H9 (cell line): ENCODE results near the gene HSPG2. TPM values are rescaled to one million over a fixed set of nuclear protein-coding genes. Genes with fewer than 3 reads are reported as not detected.

Experiments used
- DNase-seq: peaks from one replicate; pipeline ENCODE4 v3.0.0-alpha.2; 2017
- H2AFZ ChIP-seq: one replicate; pipeline ENCODE4 v1.6.1; 2013; ENCODE audit warnings: mild to moderate bottlenecking, low read length, control low read depth, moderate library complexity
- H2AK5ac ChIP-seq: 2 replicates; pipeline ENCODE4 v1.6.1; 2013; ENCODE audit warnings: low read length, control low read depth, mixed read lengths; ENCODE audit not compliant: insufficient read length
- H2BK120ac ChIP-seq: one replicate; pipeline ENCODE4 v1.6.1; 2013; ENCODE audit warnings: low read depth, mild to moderate bottlenecking, low read length, control low read depth, inconsistent platforms; ENCODE audit not compliant: poor library complexity, severe bottlenecking
- H2BK12ac ChIP-seq: 2 replicates; pipeline ENCODE4 v1.6.1; 2013; ENCODE audit warnings: low read length, control low read depth, mixed read lengths, low read depth; ENCODE audit not compliant: insufficient read length
- H2BK15ac ChIP-seq: 2 replicates; pipeline ENCODE4 v1.6.1; 2013; ENCODE audit warnings: low read depth, low read length, control low read depth
- H2BK20ac ChIP-seq: one replicate; pipeline ENCODE4 v1.6.1; 2013; ENCODE audit warnings: low read depth, mild to moderate bottlenecking, low read length, control low read depth, inconsistent platforms; ENCODE audit not compliant: poor library complexity, severe bottlenecking
- H2BK5ac ChIP-seq: 2 replicates; pipeline ENCODE4 v1.6.1; 2013; ENCODE audit warnings: low read length, control low read depth, mixed read lengths; ENCODE audit not compliant: insufficient read length
- H3K14ac ChIP-seq: 2 replicates; pipeline ENCODE4 v1.6.1; 2013; ENCODE audit warnings: low read length, control low read depth; ENCODE audit not compliant: insufficient read depth
- H3K18ac ChIP-seq: 2 replicates; pipeline ENCODE4 v1.6.1; 2013; ENCODE audit warnings: low read depth, mild to moderate bottlenecking, mixed read lengths, low read length, control low read depth; ENCODE audit not compliant: insufficient read length
- H3K23ac ChIP-seq: 2 replicates; pipeline ENCODE4 v1.6.1; 2013; ENCODE audit warnings: low read length, control low read depth, mixed read lengths, low read depth; ENCODE audit not compliant: insufficient read length
- H3K23me2 ChIP-seq: 2 replicates; pipeline ENCODE4 v1.6.1; 2013; ENCODE audit warnings: low read depth, mild to moderate bottlenecking, mixed read lengths, low read length, control low read depth; ENCODE audit not compliant: insufficient read length, poor library complexity, severe bottlenecking
- H3K27ac ChIP-seq: 2 replicates; pipeline ENCODE4 v1.5.1; 2013; ENCODE audit warnings: low read length, control low read depth, mixed read lengths, low read depth; ENCODE audit not compliant: insufficient read length
- H3K27me3 ChIP-seq: 2 replicates; pipeline ENCODE4 v1.6.1; 2013; ENCODE audit warnings: low read length, control low read depth, inconsistent platforms; ENCODE audit not compliant: insufficient read depth
- H3K4ac ChIP-seq: 2 replicates; pipeline ENCODE4 v1.6.1; 2013; ENCODE audit warnings: low read depth, mild to moderate bottlenecking, control low read depth, inconsistent platforms, low read length, moderate library complexity
- H3K4me1 ChIP-seq: 2 replicates; pipeline ENCODE4 v1.6.1; 2013; ENCODE audit warnings: low read length, control low read depth, inconsistent platforms; ENCODE audit not compliant: insufficient read depth
- H3K4me2 ChIP-seq: 2 replicates; pipeline ENCODE4 v1.6.1; 2013; ENCODE audit warnings: low read length, control low read depth, mixed read lengths; ENCODE audit not compliant: insufficient read length, insufficient read depth
- H3K56ac ChIP-seq: 2 replicates; pipeline ENCODE4 v1.6.1; 2013; ENCODE audit warnings: low read depth, mild to moderate bottlenecking, mixed read lengths, low read length, control low read depth; ENCODE audit not compliant: insufficient read length
- H3K79me1 ChIP-seq: 2 replicates; pipeline ENCODE4 v1.6.1; 2013; ENCODE audit warnings: low read depth, mild to moderate bottlenecking, moderate library complexity, low read length, control low read depth, inconsistent platforms; ENCODE audit not compliant: insufficient read depth, poor library complexity, severe bottlenecking
- H3K79me2 ChIP-seq: 2 replicates; pipeline ENCODE4 v1.6.1; 2013; ENCODE audit warnings: low read length, control low read depth, inconsistent platforms; ENCODE audit not compliant: insufficient read depth
- H3K9ac ChIP-seq: 2 replicates; pipeline ENCODE4 v1.6.1; 2013; ENCODE audit warnings: low read length, control low read depth, mixed read lengths; ENCODE audit not compliant: insufficient read length; ENCODE audit errors: extremely low read depth
- H3K9me3 ChIP-seq: one replicate; pipeline ENCODE4 v1.6.1; 2013; ENCODE audit warnings: low read depth, low read length, inconsistent platforms; ENCODE audit not compliant: control insufficient read depth
- H3T11ph ChIP-seq: one replicate; pipeline ENCODE4 v1.6.1; 2013; ENCODE audit warnings: mild to moderate bottlenecking, low read length, control low read depth, inconsistent platforms
- H4K20me1 ChIP-seq: one replicate; pipeline ENCODE4 v1.6.1; 2013; ENCODE audit not compliant: control insufficient read depth, insufficient read length, insufficient read depth
- H4K5ac ChIP-seq: 2 replicates; pipeline ENCODE4 v1.6.1; 2013; ENCODE audit warnings: low read depth, mild to moderate bottlenecking, mixed read lengths, low read length, control low read depth; ENCODE audit not compliant: insufficient read length
- H4K8ac ChIP-seq: replicated peaks from 2 replicates; pipeline ENCODE4 v1.6.1; 2013; ENCODE audit warnings: low read length, control low read depth, mixed read lengths, low read depth; ENCODE audit not compliant: insufficient read length
- H4K91ac ChIP-seq: 2 replicates; pipeline ENCODE4 v1.6.1; 2013; ENCODE audit warnings: low read depth, mild to moderate bottlenecking, moderate library complexity, mixed read lengths, low read length, control low read depth; ENCODE audit not compliant: insufficient read length
- H3K27ac Mint-ChIP-seq, 3 experiments: 2 replicates in 2 of 3; 3 replicates in 1 of 3; pipeline ENCODE4 v1.8.0; 2020 to 2021; ENCODE audit warnings: mixed read lengths in 3 of 3, mild to moderate bottlenecking in 1 of 3, moderate library complexity in 1 of 3
- H3K27me3 Mint-ChIP-seq: 2 replicates; pipeline ENCODE4 v1.8.0; 2021; ENCODE audit warnings: low read depth, mild to moderate bottlenecking, moderate library complexity, mixed read lengths
- H3K36me3 Mint-ChIP-seq, 3 experiments: 2 replicates in 2 of 3; 3 replicates in 1 of 3; pipeline ENCODE4 v1.8.0; 2020 to 2021; ENCODE audit warnings: low read depth in 3 of 3, mixed read lengths in 3 of 3; ENCODE audit not compliant: insufficient read depth in 1 of 3
- H3K4me1 Mint-ChIP-seq, 2 experiments: 2 replicates each; pipeline ENCODE4 v1.8.0; 2020; ENCODE audit warnings: mixed read lengths in 2 of 2
- H3K4me3 Mint-ChIP-seq, 2 experiments: 2 replicates in 1 of 2; 3 replicates in 1 of 2; pipeline ENCODE4 v1.8.0; 2020 to 2021; ENCODE audit warnings: mild to moderate bottlenecking in 2 of 2, mixed read lengths in 2 of 2, moderate library complexity in 1 of 2
- H3K9me3 Mint-ChIP-seq, 2 experiments: 2 replicates in 1 of 2; 3 replicates in 1 of 2; pipeline ENCODE4 v1.8.0; 2020; ENCODE audit warnings: mild to moderate bottlenecking in 2 of 2, mixed read lengths in 2 of 2, moderate library complexity in 1 of 2
- WGBS: extraction: QIAGEN DNeasy Blood & Tissue Kit; methylation state at CpG from one replicate; pipeline ENCODE4 v1.1.7; 2013; ENCODE audit warnings: missing lambda C conversion rate, low lambda C conversion rate, mixed read lengths; ENCODE audit not compliant: insufficient read length; ENCODE audit errors: extremely low coverage; 5-methylcytosine and 5-hydroxymethylcytosine counted together
- total RNA-seq: library from RNA; stranded (reverse); gene quantifications from 2 replicates; pipeline ENCODE4 v1.2.1, GENCODE V29; 2021
- TF ChIP-seq, protein P1 (sequence below): fragments of 200-600 bp; sonication (generic); conservative IDR thresholded peaks from 3 replicates; pipeline ENCODE4 v1.8.0; 2021; ENCODE audit warnings: antibody characterized with exemption, mild to moderate bottlenecking

HSPG2 gene
- total RNA-seq, 1 experiment from 2014 or later: 90.0 TPM

DNA sequence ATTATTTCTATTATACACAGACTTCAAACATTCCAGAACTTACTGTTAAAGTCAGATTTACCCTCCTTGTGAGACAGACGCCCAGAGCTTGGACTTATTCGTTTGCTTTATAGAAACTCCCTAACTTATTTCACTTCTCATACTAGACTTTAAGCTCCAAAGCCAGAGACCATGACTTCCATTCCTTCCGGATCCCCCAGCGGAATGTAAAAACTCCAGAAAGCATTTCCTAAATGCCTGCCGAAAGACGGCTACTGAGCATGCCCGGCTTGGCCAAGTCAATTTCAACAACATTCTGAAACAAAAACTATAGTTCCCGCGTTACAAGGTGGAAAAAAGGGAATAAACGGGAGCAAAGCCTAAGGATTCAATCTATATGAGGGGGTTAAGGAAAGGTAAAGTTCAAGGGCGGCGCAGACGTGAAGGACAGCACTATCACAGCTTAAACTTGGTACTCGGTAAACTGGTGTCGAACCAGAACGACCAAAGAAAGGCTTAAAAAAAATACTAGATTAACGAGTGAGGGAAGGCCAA lies 155.2 kb downstream of the HSPG2 start:
- Mint-ChIP-seq H3K4me3 (peak overlapping the region; percentile 86 to 92), H3K27ac (peak overlapping the region; percentile 81 to 96 (median 87)), H3K9me3 (peaks cover 5 to 11% of the 10 kb centered on the region in 2 experiments; a peak in 3 of 5 replicates), H3K4me1 (peaks cover 10 to 18% of the 10 kb centered on the region in 2 experiments), H3K27me3 (no peaks in the 10 kb centered on the region; the same call in 1 of the 2 replicates), H3K36me3 (peaks cover 2 to 13% (median 7%) of the 10 kb centered on the region in 3 experiments; a peak in 6 of 7 replicates)
- H3K23ac ChIP-seq: no peak overlapping the region
- no peak overlapping the region for H4K5ac ChIP-seq
- H3T11ph ChIP-seq: no peak overlapping the region
- H4K8ac ChIP-seq: no peak overlapping the region
- H3K4ac ChIP-seq: no peak overlapping the region
- no peak overlapping the region for H4K91ac ChIP-seq
- H2AK5ac ChIP-seq: no peak overlapping the region
- no peak overlapping the region for H2BK20ac ChIP-seq
- H3K56ac ChIP-seq: no peak overlapping the region
- H2BK120ac ChIP-seq: no peak overlapping the region
- no peak overlapping the region for H2BK12ac ChIP-seq
- H3K14ac ChIP-seq: no peak overlapping the region
- H3K9me3 ChIP-seq: no peaks in the 10 kb centered on the region
- peaks cover 7% of the 10 kb centered on the region for H3K79me1 ChIP-seq
- H3K27me3 ChIP-seq: no peaks in the 10 kb centered on the region
- no peak overlapping the region for H2BK5ac ChIP-seq
- no peak overlapping the region for H2BK15ac ChIP-seq
- peak overlapping the region; percentile 55 for H3K27ac ChIP-seq
- peak overlapping the region; percentile 89 for H3K9ac ChIP-seq
- H3K79me2 ChIP-seq: peaks cover 43% of the 10 kb centered on the region; the same call in 1 of the 2 replicates
- H3K4me2 ChIP-seq: peak overlapping the region; percentile 87
- H3K23me2 ChIP-seq: peaks cover 9% of the 10 kb centered on the region
- DNase-seq: no peak
- H4K20me1 ChIP-seq: no peaks in the 10 kb centered on the region
- no peak overlapping the region for H3K18ac ChIP-seq
- no CpG with 5 or more reads among the region's 17 CpGs for WGBS
- TF ChIP-seq, protein P1, sequence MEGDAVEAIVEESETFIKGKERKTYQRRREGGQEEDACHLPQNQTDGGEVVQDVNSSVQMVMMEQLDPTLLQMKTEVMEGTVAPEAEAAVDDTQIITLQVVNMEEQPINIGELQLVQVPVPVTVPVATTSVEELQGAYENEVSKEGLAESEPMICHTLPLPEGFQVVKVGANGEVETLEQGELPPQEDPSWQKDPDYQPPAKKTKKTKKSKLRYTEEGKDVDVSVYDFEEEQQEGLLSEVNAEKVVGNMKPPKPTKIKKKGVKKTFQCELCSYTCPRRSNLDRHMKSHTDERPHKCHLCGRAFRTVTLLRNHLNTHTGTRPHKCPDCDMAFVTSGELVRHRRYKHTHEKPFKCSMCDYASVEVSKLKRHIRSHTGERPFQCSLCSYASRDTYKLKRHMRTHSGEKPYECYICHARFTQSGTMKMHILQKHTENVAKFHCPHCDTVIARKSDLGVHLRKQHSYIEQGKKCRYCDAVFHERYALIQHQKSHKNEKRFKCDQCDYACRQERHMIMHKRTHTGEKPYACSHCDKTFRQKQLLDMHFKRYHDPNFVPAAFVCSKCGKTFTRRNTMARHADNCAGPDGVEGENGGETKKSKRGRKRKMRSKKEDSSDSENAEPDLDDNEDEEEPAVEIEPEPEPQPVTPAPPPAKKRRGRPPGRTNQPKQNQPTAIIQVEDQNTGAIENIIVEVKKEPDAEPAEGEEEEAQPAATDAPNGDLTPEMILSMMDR: no peak
- no peaks in the 10 kb centered on the region for H3K4me1 ChIP-seq
- no peak overlapping the region for H2AFZ ChIP-seq
